Hepatocyte (in vitro differentiated cells): ENCODE measurements around the gene LINC01488. TPM values are rescaled to one million over a fixed set of nuclear protein-coding genes. Genes with fewer than 3 reads are reported as not detected.

Experiments
- DNase-seq: peaks from one replicate; pipeline ENCODE4 v3.0.0-alpha.2; 2016; ENCODE audit warnings: low spot score
- H2AFZ ChIP-seq: fragments of 200-600 bp; sonication (generic); 2 replicates; pipeline ENCODE4 v1.6.0; 2016; ENCODE audit warnings: antibody characterized with exemption, mild to moderate bottlenecking
- H3K27ac ChIP-seq: fragments of 200-600 bp; sonication (generic); 2 replicates; pipeline ENCODE4 v1.5.1; 2016; ENCODE audit warnings: mild to moderate bottlenecking
- H3K27me3 ChIP-seq: fragments of 200-600 bp; sonication (generic); 2 replicates; pipeline ENCODE4 v1.6.1; 2016
- H3K36me3 ChIP-seq: fragments of 200-600 bp; sonication (generic); replicated peaks from 2 replicates; pipeline ENCODE4 v1.5.1; 2016; ENCODE audit warnings: low read depth; ENCODE audit not compliant: insufficient read depth
- H3K4me1 ChIP-seq: fragments of 200-600 bp; sonication (generic); 2 replicates; pipeline ENCODE4 v1.5.1; 2016; ENCODE audit warnings: mild to moderate bottlenecking, moderate library complexity; ENCODE audit not compliant: insufficient read depth
- H3K4me2 ChIP-seq: fragments of 200-600 bp; sonication (generic); 2 replicates; pipeline ENCODE4 v1.6.0; 2016
- H3K4me3 ChIP-seq: fragments of 200-600 bp; sonication (generic); 2 replicates; pipeline ENCODE4 v1.5.1; 2016; ENCODE audit warnings: mild to moderate bottlenecking
- H3K79me2 ChIP-seq: fragments of 200-600 bp; sonication (generic); 2 replicates; pipeline ENCODE4 v1.6.0; 2017; ENCODE audit warnings: mild to moderate bottlenecking
- H3K9me2 ChIP-seq: fragments of 200-600 bp; sonication (generic); replicated peaks from 2 replicates; pipeline ENCODE4 v1.6.0; 2017; ENCODE audit warnings: mild to moderate bottlenecking; ENCODE audit not compliant: insufficient read depth
- H3K9me3 ChIP-seq: fragments of 200-600 bp; sonication (generic); 2 replicates; pipeline ENCODE4 v1.5.1; 2016; ENCODE audit warnings: low read depth, mild to moderate bottlenecking
- H4K20me1 ChIP-seq: fragments of 200-600 bp; sonication (generic); 2 replicates; pipeline ENCODE4 v1.6.0; 2016; ENCODE audit warnings: mild to moderate bottlenecking; ENCODE audit not compliant: insufficient read depth, poor library complexity, severe bottlenecking
- CTCF ChIP-seq: fragments of 200-600 bp; sonication (generic); IDR thresholded peaks from 2 replicates; pipeline ENCODE4 v1.5.1; 2016; ENCODE audit warnings: antibody characterized with exemption, mild to moderate bottlenecking; ENCODE audit not compliant: poor library complexity
- EZH2 ChIP-seq: fragments of 200-600 bp; sonication (generic); IDR thresholded peaks from 2 replicates; pipeline ENCODE4 v1.6.1; 2016; ENCODE audit warnings: antibody characterized with exemption, mild to moderate bottlenecking, borderline replicate concordance
- EZH2phosphoT487 ChIP-seq: fragments of 200-600 bp; sonication (generic); IDR thresholded peaks from one replicate; pipeline ENCODE4 v1.6.1; 2018; ENCODE audit warnings: antibody characterized with exemption, mild to moderate bottlenecking, low read depth, moderate library complexity; ENCODE audit not compliant: unreplicated experiment, severe bottlenecking
- WGBS: methylation state at CpG from one replicate; pipeline ENCODE4 v1.1.6; 2016; ENCODE audit warnings: low lambda C conversion rate; ENCODE audit errors: missing lambda C conversion rate; 5-methylcytosine and 5-hydroxymethylcytosine counted together
- polyA plus RNA-seq: library from polyadenylated mRNA; unstranded; fragments of >200 nt; fragmentation: Nextera tagmentation; extraction: Ambion mirVana; gene quantifications from 2 replicates; pipeline ENCODE4 v1.2.1, GENCODE V29; 2016
- total RNA-seq: library from RNA; depleted of rRNA; stranded (reverse); fragments of >200 nt; gene quantifications from 2 replicates; pipeline ENCODE4 v1.2.3, GENCODE V29; 2014

The LINC01488 gene
- total and polyA plus RNA-seq, 2 experiments from 2014 or later = 0.27 to 0.59 TPM

GRCh38 chr11:69434471-69434931, 47.0 kb upstream of the LINC01488 start:
- Histone ChIP-seq H3K9me2 (no peaks in the 10 kb centered on the region), H3K36me3 (no peaks in the 10 kb centered on the region), H3K79me2 (no peaks in the 10 kb centered on the region), H4K20me1 (no peaks in the 10 kb centered on the region), H3K4me1 (peaks cover 17% of the 10 kb centered on the region), H2AFZ (no peak overlapping the region), H3K9me3 (no peaks in the 10 kb centered on the region), H3K4me3 (no peak overlapping the region), H3K27ac (no peak overlapping the region), H3K27me3 (no peaks in the 10 kb centered on the region), H3K4me2 (no peak overlapping the region)
- TF ChIP-seq EZH2phosphoT487 (no peak), EZH2 (no peak), CTCF (no peak)
- no peak for DNase-seq
- 60% methylated on average over 11 of the region's 11 CpGs for WGBS

- H3K4me1 ChIP-seq = peaks cover 17% of the 10 kb centered on the region
- H3K9me3 ChIP-seq = no peaks in the 10 kb centered on the region
- no peaks in the 10 kb centered on the region for H3K36me3 ChIP-seq
- no peak overlapping the region for H3K4me3 ChIP-seq
- no peak overlapping the region for H3K27ac ChIP-seq
- H3K79me2 ChIP-seq = no peaks in the 10 kb centered on the region
- TF ChIP-seq EZH2 = no peak
- no peak for TF ChIP-seq CTCF
- no peak for TF ChIP-seq EZH2phosphoT487
- H4K20me1 ChIP-seq = no peaks in the 10 kb centered on the region
- no peak for DNase-seq
- WGBS = 55% methylated on average over 15 of the region's 15 CpGs
- H3K4me2 ChIP-seq = no peak overlapping the region
- H3K9me2 ChIP-seq = no peaks in the 10 kb centered on the region
- no peak overlapping the region for H2AFZ ChIP-seq
- H3K27me3 ChIP-seq = no peaks in the 10 kb centered on the region
These were observed 46.1 kb upstream of the LINC01488 start for GRCh38 chr11:69435161-69435986.

DNA sequence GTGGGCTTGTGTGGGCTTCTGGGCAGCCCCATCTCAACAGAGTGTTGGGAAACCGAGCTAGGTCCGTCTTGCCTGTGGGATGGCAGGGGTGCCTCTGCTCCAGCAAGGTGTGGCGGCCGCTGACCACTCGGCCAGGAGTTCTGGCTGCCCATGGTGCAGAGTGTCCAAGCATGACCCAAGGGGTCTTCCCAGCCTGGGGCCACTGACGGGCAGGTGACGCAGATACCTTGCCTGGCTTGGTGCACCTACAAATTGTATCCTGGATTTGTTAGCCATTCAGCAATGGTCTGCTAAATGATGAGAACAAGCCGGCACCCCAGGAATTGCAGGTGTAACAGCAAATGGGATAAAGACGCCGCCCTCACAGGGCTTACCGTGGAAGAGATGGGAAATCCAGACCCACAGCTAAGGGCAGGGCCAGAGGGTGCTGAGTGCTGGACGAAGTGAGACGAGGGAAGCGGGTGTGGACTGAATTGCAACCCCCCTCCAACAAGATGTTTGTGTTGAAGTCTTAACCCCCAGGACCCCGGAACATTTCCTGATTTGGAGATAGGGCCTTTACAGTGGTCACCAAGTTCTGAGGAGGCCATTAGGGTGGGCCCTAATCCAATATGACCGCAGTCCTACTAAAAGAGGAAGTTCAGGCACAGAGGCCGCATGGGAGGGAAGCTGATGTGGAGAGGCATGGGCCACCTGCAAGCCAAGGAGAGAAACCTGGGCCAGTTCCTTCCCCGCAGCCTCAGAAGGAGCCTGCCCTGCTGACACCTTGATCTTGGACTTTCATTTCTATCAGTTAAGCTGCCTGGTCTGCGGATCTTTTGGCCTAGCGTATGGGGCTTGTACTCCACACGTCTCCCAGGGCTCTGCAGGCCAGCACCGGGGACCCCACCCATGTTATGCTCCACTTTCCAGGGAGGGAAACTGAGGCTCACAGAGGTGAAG, 45.2 kb upstream of the LINC01488 start:
- Histone ChIP-seq H3K4me2 (no peak overlapping the region), H3K9me3 (no peaks in the 10 kb centered on the region), H3K79me2 (no peaks in the 10 kb centered on the region), H3K4me1 (peaks cover 17% of the 10 kb centered on the region), H3K27me3 (no peaks in the 10 kb centered on the region), H2AFZ (no peak overlapping the region), H4K20me1 (no peaks in the 10 kb centered on the region), H3K9me2 (no peaks in the 10 kb centered on the region), H3K36me3 (no peaks in the 10 kb centered on the region), H3K4me3 (no peak overlapping the region), H3K27ac (peak overlapping the region; percentile 76)
- no peak for DNase-seq
- 94% methylated on average over 21 of the region's 22 CpGs for WGBS
- TF ChIP-seq EZH2phosphoT487 (no peak), CTCF (no peak), EZH2 (no peak)
